Measurements from ENCODE around the gene HABP2. TPM values are rescaled to one million over a fixed set of nuclear protein-coding genes. Genes with fewer than 3 reads are reported as not detected.

The HABP2 gene
- total RNA-seq, 1 donor from 2014 or later, result 0.63 TPM

DNA sequence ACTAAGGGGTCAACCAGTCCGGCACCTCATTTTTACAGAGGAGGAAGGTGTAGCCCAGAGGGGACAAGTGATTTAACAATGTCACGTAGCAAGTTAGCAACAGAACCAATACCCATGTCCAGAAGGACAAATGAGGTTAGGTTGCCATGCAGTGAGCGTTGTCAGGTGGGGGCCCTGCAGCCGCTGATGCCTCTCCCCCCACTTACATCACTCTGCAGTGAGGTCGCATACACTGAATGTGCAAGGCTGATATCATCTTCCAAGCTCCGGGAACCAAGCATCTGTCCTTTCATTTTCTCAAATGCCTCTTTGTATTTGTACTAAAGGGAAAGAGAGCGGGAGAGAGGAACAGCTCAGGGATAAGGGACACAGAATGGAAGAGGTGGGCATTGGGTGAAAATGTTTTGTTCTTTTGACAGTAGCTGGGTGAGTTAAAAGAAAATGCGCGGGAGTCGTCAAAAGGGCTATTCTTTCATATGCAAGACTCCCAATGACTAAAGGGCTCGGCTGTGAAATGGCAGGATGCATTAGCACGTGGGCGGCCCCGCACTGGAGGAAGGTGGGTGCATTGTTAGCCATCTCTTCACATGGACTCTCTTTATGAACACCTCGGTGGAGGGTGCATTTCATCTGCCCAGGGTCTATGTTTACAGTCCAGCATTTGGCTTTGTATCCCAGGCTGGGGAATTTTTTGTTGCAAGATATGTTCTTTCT, 61.3 kb downstream of the HABP2 start:
- DNase-seq (ENCODE audit: low read depth), result no peak
- H3K4me3 ChIP-seq (ENCODE audit: low read depth, low read length), result no peak overlapping the region
- TF ChIP-seq, protein P1, sequence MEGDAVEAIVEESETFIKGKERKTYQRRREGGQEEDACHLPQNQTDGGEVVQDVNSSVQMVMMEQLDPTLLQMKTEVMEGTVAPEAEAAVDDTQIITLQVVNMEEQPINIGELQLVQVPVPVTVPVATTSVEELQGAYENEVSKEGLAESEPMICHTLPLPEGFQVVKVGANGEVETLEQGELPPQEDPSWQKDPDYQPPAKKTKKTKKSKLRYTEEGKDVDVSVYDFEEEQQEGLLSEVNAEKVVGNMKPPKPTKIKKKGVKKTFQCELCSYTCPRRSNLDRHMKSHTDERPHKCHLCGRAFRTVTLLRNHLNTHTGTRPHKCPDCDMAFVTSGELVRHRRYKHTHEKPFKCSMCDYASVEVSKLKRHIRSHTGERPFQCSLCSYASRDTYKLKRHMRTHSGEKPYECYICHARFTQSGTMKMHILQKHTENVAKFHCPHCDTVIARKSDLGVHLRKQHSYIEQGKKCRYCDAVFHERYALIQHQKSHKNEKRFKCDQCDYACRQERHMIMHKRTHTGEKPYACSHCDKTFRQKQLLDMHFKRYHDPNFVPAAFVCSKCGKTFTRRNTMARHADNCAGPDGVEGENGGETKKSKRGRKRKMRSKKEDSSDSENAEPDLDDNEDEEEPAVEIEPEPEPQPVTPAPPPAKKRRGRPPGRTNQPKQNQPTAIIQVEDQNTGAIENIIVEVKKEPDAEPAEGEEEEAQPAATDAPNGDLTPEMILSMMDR (conservative IDR thresholded peaks at IDR 0.05; ENCODE audit: low read depth, low read length), result no peak

GRCh38 chr10:113616244-113617074, 63.6 kb downstream of the HABP2 start:
- DNase-seq (ENCODE audit: low read depth), result no peak
- no peak overlapping the region for H3K4me3 ChIP-seq (ENCODE audit: low read depth, low read length)
- TF ChIP-seq, protein P1 (conservative IDR thresholded peaks at IDR 0.05; ENCODE audit: low read depth, low read length), result peak; percentile 74

GRCh38 chr10:113617086-113617485, 64.2 kb downstream of the HABP2 start:
- TF ChIP-seq, protein P1 (conservative IDR thresholded peaks at IDR 0.05; ENCODE audit: low read depth, low read length), result no peak
- no peak for DNase-seq (ENCODE audit: low read depth)
- H3K4me3 ChIP-seq (ENCODE audit: low read depth, low read length), result no peak overlapping the region

GRCh38 chr10:113618338-113618737, 65.5 kb downstream of the HABP2 start:
- H3K4me3 ChIP-seq (ENCODE audit: low read depth, low read length), result no peak overlapping the region
- TF ChIP-seq, protein P1 (conservative IDR thresholded peaks at IDR 0.05; ENCODE audit: low read depth, low read length), result no peak

GRCh38 chr10:113619401-113619800, 66.5 kb downstream of the HABP2 start:
- TF ChIP-seq, protein P1 (conservative IDR thresholded peaks at IDR 0.05; ENCODE audit: low read depth, low read length), result no peak
- H3K4me3 ChIP-seq (ENCODE audit: low read depth, low read length), result no peak overlapping the region
- no peak for DNase-seq (ENCODE audit: low read depth)

More at GRCh38 chr10:113618338-113618737, 65.5 kb downstream of the HABP2 start:
- no peak for DNase-seq (ENCODE audit: low read depth)

DNA sequence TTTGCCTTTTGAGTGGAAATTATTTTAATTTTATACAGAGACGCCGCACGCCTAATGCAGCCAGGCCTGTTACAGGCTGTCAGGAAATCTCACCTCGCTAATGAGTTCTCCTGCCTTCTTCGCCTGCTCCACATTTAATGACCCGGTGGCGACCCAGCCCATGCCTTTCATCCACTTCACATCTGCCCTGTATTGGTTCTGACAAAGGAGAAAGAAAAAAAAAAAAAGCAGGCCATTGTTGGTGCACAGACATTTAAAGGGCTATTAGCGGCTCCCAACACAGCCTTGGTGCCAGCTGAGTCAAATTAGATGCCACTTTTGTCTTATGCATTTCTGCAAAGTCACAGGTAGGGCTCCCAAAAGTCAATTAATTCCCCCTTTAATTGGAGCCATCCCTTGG, 67.7 kb downstream of the HABP2 start:
- TF ChIP-seq, protein P1 (conservative IDR thresholded peaks at IDR 0.05; ENCODE audit: low read depth, low read length), result no peak
- no peak for DNase-seq (ENCODE audit: low read depth)
- H3K4me3 ChIP-seq (ENCODE audit: low read depth, low read length), result no peak overlapping the region

Measured in epithelial cell of proximal tubule (primary cell).